Endothelial cell of umbilical vein (primary cell): ENCODE results near the gene KY. TPM values are rescaled to one million over a fixed set of nuclear protein-coding genes. Genes with fewer than 3 reads are reported as not detected.

Experiments used
- BruUV-seq: library from RNA; stranded (reverse); fragments of 400-500 nt; replicated peaks from 2 replicates; lab custom pipeline; 2021; lab: Mats Ljungman, UMichigan
- CTCF ChIA-PET: fragments of 300-600, 350-600 bp; sonication (Branson Sonifier 250); formaldehyde crosslinking; loops from one replicate; lab custom pipeline; 2021; ENCODE audit warnings: antibody characterized with exemption, inconsistent platforms; lab: Charles Lee
- POLR2A ChIA-PET: fragments of 300-600, 350-600 bp; sonication (Branson Sonifier 250); formaldehyde crosslinking; loops from one replicate; lab custom pipeline; 2021; ENCODE audit warnings: antibody characterized with exemption, inconsistent platforms; lab: Charles Lee
- DNase-seq: peaks from one replicate; pipeline ENCODE4 v3.0.0-alpha.2; 2011; ENCODE audit warnings: low read depth, low spot score
- FAIRE-seq: peaks from 2 replicates; lab custom pipeline; 2011; peaks lifted over from hg19 to GRCh38; lab: Jason Lieb, UNC
- H2AFZ ChIP-seq: 2 replicates; pipeline ENCODE4 v1.6.0; 2012; ENCODE audit warnings: low read depth, low read length, control low read depth, inconsistent platforms
- H3K27ac ChIP-seq: 2 replicates; pipeline ENCODE4 v1.5.1; 2011; ENCODE audit warnings: low read depth, mild to moderate bottlenecking, control low read depth, low read length, moderate library complexity; ENCODE audit not compliant: insufficient read depth
- H3K27me3 ChIP-seq, 2 experiments: 2 replicates each; pipeline versions ENCODE4 v1.6.0 to v1.6.1; 2011; ENCODE audit warnings: low read length in 2 of 2, mixed read lengths in 1 of 2; ENCODE audit not compliant: control insufficient read depth in 2 of 2, insufficient read depth in 2 of 2
- H3K36me3 ChIP-seq, 2 experiments: 2 replicates in 1 of 2; 3 replicates in 1 of 2; pipeline ENCODE4 v1.5.1; 2011; ENCODE audit warnings: low read length in 2 of 2, mild to moderate bottlenecking in 1 of 2, moderate library complexity in 1 of 2; ENCODE audit not compliant: control insufficient read depth in 2 of 2, insufficient read depth in 2 of 2; ENCODE audit errors: extremely low read depth in 1 of 2
- H3K4me1 ChIP-seq: 3 replicates; pipeline ENCODE4 v1.5.1; 2011; ENCODE audit warnings: mild to moderate bottlenecking, low read length; ENCODE audit not compliant: control insufficient read depth, insufficient read depth; ENCODE audit errors: extremely low read depth
- H3K4me2 ChIP-seq: 2 replicates; pipeline ENCODE4 v1.6.1; 2011; ENCODE audit warnings: low read length, control low read depth, mixed read lengths; ENCODE audit not compliant: insufficient read depth
- H3K4me3 ChIP-seq, 3 experiments: fragments of 200-600 bp in 1 of 3; sonication (generic), shearing (Covaris generic) in 1 of 3; replicated peaks in 1 of 3; 2 replicates each; pipeline ENCODE4 v1.5.1; 2011 to 2016; ENCODE audit warnings: control low read depth in 3 of 3, low read length in 3 of 3, mild to moderate bottlenecking in 2 of 3, inconsistent platforms in 1 of 3, low read depth in 1 of 3, moderate library complexity in 1 of 3; ENCODE audit not compliant: insufficient read depth in 1 of 3
- H3K79me2 ChIP-seq: 2 replicates; pipeline ENCODE4 v1.6.0; 2012; ENCODE audit warnings: low read length, inconsistent platforms; ENCODE audit not compliant: control insufficient read depth, insufficient read depth
- H3K9ac ChIP-seq: replicated peaks from 2 replicates; pipeline ENCODE3; 2011; ENCODE audit warnings: low read length, control low read depth; ENCODE audit not compliant: insufficient read depth; ENCODE audit errors: extremely low read depth
- H3K9me1 ChIP-seq: replicated peaks from 3 replicates; pipeline ENCODE4 v1.6.0; 2011; ENCODE audit warnings: mild to moderate bottlenecking, low read length; ENCODE audit not compliant: control insufficient read depth, insufficient read depth; ENCODE audit errors: extremely low read depth
- H3K9me3 ChIP-seq: replicated peaks from 2 replicates; pipeline ENCODE4 v1.5.1; 2012; ENCODE audit warnings: low read length, inconsistent platforms; ENCODE audit not compliant: control insufficient read depth, insufficient read depth
- H4K20me1 ChIP-seq: replicated peaks from 2 replicates; pipeline ENCODE3; 2011; ENCODE audit warnings: mild to moderate bottlenecking, low read length; ENCODE audit not compliant: control insufficient read depth, insufficient read depth; ENCODE audit errors: extremely low read depth
- EZH2 ChIP-seq: IDR thresholded peaks from 2 replicates; pipeline ENCODE4 v1.6.1; 2012; ENCODE audit warnings: borderline replicate concordance, low read depth, mild to moderate bottlenecking, moderate library complexity, low read length, inconsistent platforms; ENCODE audit not compliant: severe bottlenecking
- FOS ChIP-seq: IDR thresholded peaks from 2 replicates; pipeline ENCODE4 v1.6.1; 2011; ENCODE audit warnings: mild to moderate bottlenecking, low read length, moderate library complexity, borderline replicate concordance; ENCODE audit not compliant: insufficient read depth
- JUN ChIP-seq: IDR thresholded peaks from 2 replicates; pipeline ENCODE4 v1.6.1; 2011; ENCODE audit warnings: borderline replicate concordance, low read depth; ENCODE audit not compliant: insufficient read length, insufficient read depth
- MYC ChIP-seq: IDR thresholded peaks from one replicate; pipeline ENCODE4 v1.6.1; 2011; ENCODE audit warnings: mild to moderate bottlenecking, low read depth, low read length
- POLR2A ChIP-seq: IDR thresholded peaks from 2 replicates; pipeline ENCODE4 v1.6.1; 2012; ENCODE audit warnings: low read depth, mild to moderate bottlenecking, control low read depth, low read length
- POLR2AphosphoS5 ChIP-seq: IDR thresholded peaks from 2 replicates; pipeline ENCODE4 v1.6.1; 2012; ENCODE audit warnings: low read depth, mild to moderate bottlenecking, control low read depth, low read length, moderate library complexity; ENCODE audit not compliant: insufficient read depth
- dilution Hi-C: fragments of 300-500 bp; cut with MboI; formaldehyde crosslinking; loops from one replicate; pipeline ENCODE4 v1.15.0; 2019; ENCODE audit warnings: low sequenced_read_pairs; ENCODE audit not compliant: extremely low pct_ligation_motif_present
- intact Hi-C: fragments of 100-400 bp; cut with micrococcal nuclease; formaldehyde crosslinking; loops from one replicate; pipeline ENCODE4 v1.10.0; 2022
- polyA plus RNA-seq, 4 experiments: library from polyadenylated mRNA; depleted of rRNA in 3 of 4; stranded (reverse) in 3 of 4; unstranded in 1 of 4; fragments of >200 nt; gene quantifications; 2 replicates each; pipeline versions ENCODE4 v1.2.1 to v1.2.3, GENCODE V29; 2011 to 2012; ENCODE audit warnings: missing spikeins in 1 of 4
- total RNA-seq: library from RNA; stranded (reverse); gene quantifications from 2 replicates; pipeline ENCODE4 v1.2.3, GENCODE V29; 2021
- TF ChIP-seq, protein P1 (sequence below): IDR thresholded peaks from 2 replicates; pipeline ENCODE4 v1.6.1; 2011; ENCODE audit not compliant: insufficient read depth, insufficient read length
- TF ChIP-seq, protein P2 (sequence below), 2 donors: IDR thresholded peaks; 1 replicate in 1 of 2; 2 replicates in 1 of 2; pipeline ENCODE4 v1.5.1; 2011; ENCODE audit warnings: low read length in 2 of 2, mild to moderate bottlenecking in 2 of 2, moderate library complexity in 2 of 2, control low read depth in 1 of 2, inconsistent platforms in 1 of 2, low read depth in 1 of 2; ENCODE audit not compliant: insufficient read depth in 1 of 2; ENCODE audit errors: extremely low read depth in 1 of 2

Gene KY
- total and polyA plus RNA-seq, 2 donors (not counting 3 experiments of a cell fraction or from before 2014, with no cell fraction given), result not detected

DNA sequence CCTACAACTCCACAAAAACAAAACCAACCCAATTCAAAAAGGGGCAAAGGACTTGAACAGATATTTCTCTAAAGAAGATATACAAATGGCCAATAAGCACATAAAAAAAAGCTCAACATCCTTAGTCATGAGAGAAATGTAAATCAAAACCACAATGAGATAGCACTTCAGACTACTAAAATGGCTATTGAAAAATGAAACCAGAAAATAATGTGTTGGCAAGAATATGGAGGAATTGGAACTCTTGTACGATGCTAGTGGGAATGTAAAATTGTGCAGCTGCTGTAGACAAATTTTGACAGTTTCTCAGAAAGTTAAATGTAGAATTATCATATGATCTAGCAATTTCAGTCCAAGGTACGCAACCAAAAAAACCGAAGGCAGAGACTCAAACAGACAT lies 29.0 kb downstream of the KY start:
- H3K36me3 ChIP-seq, result no peaks in the 10 kb centered on the region
- H4K20me1 ChIP-seq, result no peaks in the 10 kb centered on the region
- H3K27me3 ChIP-seq, result no peaks in the 10 kb centered on the region
- no peaks in the 10 kb centered on the region for H3K4me1 ChIP-seq
- H3K27ac ChIP-seq, result no peak overlapping the region
- H3K4me3 ChIP-seq, result no peak overlapping the region
- H3K9ac ChIP-seq, result no peak overlapping the region
- no peaks in the 10 kb centered on the region for H3K9me3 ChIP-seq
- intact Hi-C loops, result no loop called here
- no peaks in the 10 kb centered on the region for H3K9me1 ChIP-seq
- dilution Hi-C loops, result no loop called here
- no peak overlapping the region for H2AFZ ChIP-seq
- no peaks in the 10 kb centered on the region for H3K79me2 ChIP-seq
- POLR2A ChIA-PET, result no interaction called here
- CTCF ChIA-PET, result no interaction called here
- no peak overlapping the region for H3K4me2 ChIP-seq
- TF ChIP-seq, protein P1, sequence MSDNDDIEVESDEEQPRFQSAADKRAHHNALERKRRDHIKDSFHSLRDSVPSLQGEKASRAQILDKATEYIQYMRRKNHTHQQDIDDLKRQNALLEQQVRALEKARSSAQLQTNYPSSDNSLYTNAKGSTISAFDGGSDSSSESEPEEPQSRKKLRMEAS, result no peak
- TF ChIP-seq JUN (no peak), MYC (no peak), FOS (no peak), POLR2A (no peak), POLR2AphosphoS5 (no peak), EZH2 (no peak)
- TF ChIP-seq, protein P2, sequence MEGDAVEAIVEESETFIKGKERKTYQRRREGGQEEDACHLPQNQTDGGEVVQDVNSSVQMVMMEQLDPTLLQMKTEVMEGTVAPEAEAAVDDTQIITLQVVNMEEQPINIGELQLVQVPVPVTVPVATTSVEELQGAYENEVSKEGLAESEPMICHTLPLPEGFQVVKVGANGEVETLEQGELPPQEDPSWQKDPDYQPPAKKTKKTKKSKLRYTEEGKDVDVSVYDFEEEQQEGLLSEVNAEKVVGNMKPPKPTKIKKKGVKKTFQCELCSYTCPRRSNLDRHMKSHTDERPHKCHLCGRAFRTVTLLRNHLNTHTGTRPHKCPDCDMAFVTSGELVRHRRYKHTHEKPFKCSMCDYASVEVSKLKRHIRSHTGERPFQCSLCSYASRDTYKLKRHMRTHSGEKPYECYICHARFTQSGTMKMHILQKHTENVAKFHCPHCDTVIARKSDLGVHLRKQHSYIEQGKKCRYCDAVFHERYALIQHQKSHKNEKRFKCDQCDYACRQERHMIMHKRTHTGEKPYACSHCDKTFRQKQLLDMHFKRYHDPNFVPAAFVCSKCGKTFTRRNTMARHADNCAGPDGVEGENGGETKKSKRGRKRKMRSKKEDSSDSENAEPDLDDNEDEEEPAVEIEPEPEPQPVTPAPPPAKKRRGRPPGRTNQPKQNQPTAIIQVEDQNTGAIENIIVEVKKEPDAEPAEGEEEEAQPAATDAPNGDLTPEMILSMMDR (IDR thresholded peaks at IDR 0.05; ENCODE audit: extremely low read depth in 1 of 2, insufficient read depth in 1 of 2, low read depth in 1 of 2, low read length in 2 of 2), result no peak
- no TSS peak for BruUV-seq
- FAIRE-seq (no peak), DNase-seq (no peak)
